Cardiac fibroblast (primary cell): ENCODE measurements around the gene CDC5L.
A peak's percentile ranks its signal among the peaks of the same experiment; 100 is the strongest.

Experiments
- DNase-seq, 2 donors: peaks; one replicate each; pipeline versions ENCODE4 v3.0.0 to v3.0.0-alpha.2; 2010; ENCODE audit warnings: low read depth in 2 of 2
- H3K4me3 ChIP-seq, 2 donors: replicated peaks in 1 of 2; 1 replicate in 1 of 2; 2 replicates in 1 of 2; pipeline ENCODE4 v1.5.1; 2011; ENCODE audit warnings: low read depth in 2 of 2, low read length in 2 of 2, mild to moderate bottlenecking in 2 of 2, moderate library complexity in 1 of 2
- CTCF ChIP-seq: IDR thresholded peaks from one replicate; pipeline ENCODE4 v1.5.1; 2011; ENCODE audit warnings: low read depth, mild to moderate bottlenecking, low read length, inconsistent platforms

The CDC5L gene

GRCh38 chr6:44375071-44375470, 12.4 kb upstream of the CDC5L start:
- no peak for DNase-seq
- H3K4me3 ChIP-seq, result no peak overlapping the region
- TF ChIP-seq CTCF, result no peak

- no peak overlapping the region for H3K4me3 ChIP-seq
- DNase-seq, result no peak
- no peak for TF ChIP-seq CTCF
These were observed 10.0 kb upstream of the CDC5L start for GRCh38 chr6:44377484-44377883.

GRCh38 chr6:44377971-44378370, 9.5 kb upstream of the CDC5L start:
- no peak overlapping the region for H3K4me3 ChIP-seq
- DNase-seq, result no peak
- no peak for TF ChIP-seq CTCF

- H3K4me3 ChIP-seq, result no peak overlapping the region
- DNase-seq, result peak; percentile 31 to 34
- TF ChIP-seq CTCF, result no peak
These were observed 5.8 kb upstream of the CDC5L start for GRCh38 chr6:44381739-44382138.

- H3K4me3 ChIP-seq, result peak overlapping the region; percentile 87 to 89
- TF ChIP-seq CTCF, result no peak
- peak in 1 of 2 donors; percentile 67 for DNase-seq
These were observed 1.1 kb upstream of the CDC5L start for GRCh38 chr6:44386364-44386928.

GRCh38 chr6:44386929-44387345, 569 bp upstream of the CDC5L start:
- peak overlapping the region; percentile 87 to 89 for H3K4me3 ChIP-seq
- DNase-seq, result peak in 1 of 2 donors; percentile 76
- TF ChIP-seq CTCF, result no peak

- no peak for DNase-seq
- H3K4me3 ChIP-seq, result peak overlapping the region; percentile 87 to 89
- TF ChIP-seq CTCF, result no peak
These were observed 605 bp downstream of the CDC5L start for GRCh38 chr6:44388135-44388487.
